PFSK-1 (cell line): ENCODE measurements around the gene DNAJC10.

ENCODE experiments used
- FOXP2 ChIP-seq: optimal IDR thresholded peaks from 2 replicates; pipeline ENCODE3; 2011; ENCODE audit warnings: borderline replicate concordance, control low read depth, inconsistent platforms; ENCODE audit not compliant: insufficient read depth; ENCODE audit errors: extremely low read length, extremely low read depth
- POLR2AphosphoS5 ChIP-seq: IDR thresholded peaks from 2 replicates; pipeline ENCODE4 v1.6.1; 2012; ENCODE audit warnings: low read depth, mild to moderate bottlenecking, control low read depth, low read length, moderate library complexity
- REST ChIP-seq, 2 experiments: IDR thresholded peaks; 2 replicates each; pipeline versions ENCODE4 v1.6.1 to v1.8.0; 2011 to 2012; ENCODE audit warnings: low read depth in 2 of 2, low read length in 2 of 2, control low read depth in 1 of 2, inconsistent platforms in 1 of 2, mild to moderate bottlenecking in 1 of 2, moderate library complexity in 1 of 2; ENCODE audit not compliant: insufficient read depth in 1 of 2
- SIN3A ChIP-seq: IDR thresholded peaks from 2 replicates; pipeline ENCODE4 v1.6.1; 2012; ENCODE audit warnings: mild to moderate bottlenecking, low read length, moderate library complexity, borderline replicate concordance; ENCODE audit not compliant: insufficient read depth
- TAF1 ChIP-seq: IDR thresholded peaks from 2 replicates; pipeline ENCODE4 v1.6.1; 2012; ENCODE audit warnings: low read length, control low read depth, borderline replicate concordance; ENCODE audit not compliant: insufficient read depth

Gene DNAJC10

GRCh38 chr2:182831921-182832320 lies 115.9 kb downstream of the DNAJC10 start:
- TF ChIP-seq REST (IDR thresholded peaks at IDR 0.05; ENCODE audit: insufficient read depth in 1 of 2, low read depth in 2 of 2, low read length in 2 of 2) (no peak), POLR2AphosphoS5 (no peak), TAF1 (no peak), FOXP2 (no peak), SIN3A (no peak)

DNA sequence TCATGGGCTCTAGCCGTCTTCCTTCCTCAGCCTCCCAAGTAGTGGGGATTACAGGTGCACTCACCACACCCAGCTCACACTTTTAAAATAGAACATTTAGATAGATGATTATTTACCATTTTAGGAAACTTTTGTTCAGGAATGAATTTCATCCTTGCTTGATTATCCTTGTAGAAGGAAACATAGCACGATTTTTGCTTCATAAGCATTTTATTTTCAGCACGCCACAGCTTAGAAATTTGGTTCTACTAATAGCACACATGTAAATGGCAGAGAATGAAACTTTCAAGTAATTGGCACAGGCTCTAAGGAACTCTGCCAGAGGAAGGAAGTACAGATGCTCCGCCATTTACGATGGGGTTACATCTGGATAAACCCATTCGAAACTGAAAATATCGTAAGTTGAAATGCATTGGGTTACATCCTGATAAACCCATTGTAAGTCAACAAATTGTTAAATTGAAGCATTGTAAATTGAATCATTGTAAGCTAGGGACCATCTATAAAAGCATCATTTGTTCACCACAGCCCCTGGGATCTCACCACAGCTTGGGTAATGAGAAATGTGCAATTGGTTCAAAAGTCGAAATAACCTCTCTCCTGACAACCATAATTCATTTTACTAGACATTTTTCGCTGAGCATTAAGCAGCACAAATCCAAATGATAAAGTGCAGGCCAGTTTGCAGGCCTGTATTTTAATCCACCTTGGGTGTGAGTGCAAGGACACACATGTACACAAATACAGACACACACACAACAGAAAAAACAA lies 117.2 kb downstream of the DNAJC10 start:
- TF ChIP-seq FOXP2 (no peak), TAF1 (no peak), SIN3A (no peak), REST (IDR thresholded peaks at IDR 0.05; ENCODE audit: insufficient read depth in 1 of 2, low read depth in 2 of 2, low read length in 2 of 2) (no peak), POLR2AphosphoS5 (no peak)

DNA sequence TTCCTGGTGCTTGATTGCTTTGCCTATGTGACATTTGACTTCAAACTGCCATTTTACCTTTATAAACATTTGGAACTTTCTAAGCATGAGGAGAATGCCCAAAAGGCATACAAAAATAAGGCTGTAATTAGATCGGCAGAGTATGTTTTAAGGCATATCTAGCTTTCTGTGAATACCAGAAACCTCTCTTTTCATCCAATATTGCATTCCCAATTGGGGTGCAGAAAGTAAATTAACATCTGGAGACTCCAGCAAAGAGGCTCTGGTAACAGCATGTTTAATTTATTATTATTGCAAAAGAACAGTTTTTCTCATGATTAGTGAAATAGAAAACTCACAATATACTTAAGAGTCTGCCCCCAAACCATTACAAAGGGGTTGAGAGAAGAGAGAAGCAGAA lies 118.2 kb downstream of the DNAJC10 start:
- TF ChIP-seq SIN3A (no peak), TAF1 (no peak), FOXP2 (no peak), POLR2AphosphoS5 (no peak), REST (IDR thresholded peaks at IDR 0.05; ENCODE audit: insufficient read depth in 1 of 2, low read depth in 2 of 2, low read length in 2 of 2) (no peak)

- TF ChIP-seq POLR2AphosphoS5 (no peak), FOXP2 (no peak), SIN3A (no peak), REST (IDR thresholded peaks at IDR 0.05; ENCODE audit: insufficient read depth in 1 of 2, low read depth in 2 of 2, low read length in 2 of 2) (no peak), TAF1 (no peak)
Measured at GRCh38 chr2:182836451-182836850, 120.4 kb downstream of the DNAJC10 start.
